Measurements from ENCODE around the gene RLF. TPM values are rescaled to one million over a fixed set of nuclear protein-coding genes. Genes with fewer than 3 reads are reported as not detected.

The RLF gene
- total RNA-seq, 1 experiment from 2014 or later, result 15.7 TPM

DNA sequence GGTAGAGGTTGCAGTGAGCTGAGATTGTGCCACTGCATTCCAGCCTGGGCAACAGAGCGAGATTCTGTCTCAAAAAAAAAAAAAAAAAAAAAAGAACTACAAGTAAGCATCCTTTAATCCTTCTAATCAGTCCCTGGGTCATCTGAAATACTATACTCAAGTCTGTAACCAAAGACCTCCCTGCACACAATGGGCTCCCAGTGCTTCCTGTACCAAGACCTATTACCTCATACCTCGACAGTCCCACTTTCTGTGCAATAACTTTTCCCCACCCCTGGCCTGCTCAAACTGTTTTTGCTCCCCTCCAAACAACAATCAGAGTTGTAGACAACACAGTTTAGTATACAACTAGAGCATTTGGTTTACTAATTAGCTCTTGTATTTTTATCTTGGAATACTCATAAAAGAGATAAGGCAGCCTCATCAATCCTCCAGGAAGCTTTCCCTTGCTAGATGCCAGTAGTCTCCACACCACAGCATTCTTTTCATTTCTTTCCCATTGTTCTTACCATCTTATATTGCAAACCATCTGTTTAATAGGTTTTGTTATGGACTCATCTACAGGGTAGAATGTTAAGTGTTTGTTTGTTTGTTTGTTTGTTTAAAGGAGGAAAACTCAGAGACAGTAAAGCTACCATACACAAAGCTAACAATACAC is 19.2 kb upstream of the RLF start:
- in situ Hi-C loops (cut with HindIII; ENCODE audit: low pct_unique_long_range_greater_than_20kb, low sequenced_read_pairs) (no loop called here), intact Hi-C loops (cut with micrococcal nuclease; ENCODE audit: unreplicated experiment) (loop anchor here (5.0 kb wide), 1 partner anchor 260 kb away; no protein-coding TSS in a partner anchor)
- no peaks in the 10 kb centered on the region for H3K36me3 ChIP-seq (ENCODE audit: control insufficient read depth, insufficient read depth, low read length)
- ChIA-PET POLR2A (no interaction called here), CTCF (interaction anchor here (0.6 kb wide), 2 partner anchors 11 to 72 kb away, joined by 3 to 4 read pairs; no protein-coding TSS in a partner anchor)
- peaks cover 14% of the 10 kb centered on the region for H3K4me1 ChIP-seq (ENCODE audit: control insufficient read depth, insufficient read depth, low read length)
- TF ChIP-seq TCF7L2 (IDR thresholded peaks at IDR 0.05; ENCODE audit: low read depth, low read length) (no peak), POLR2AphosphoS5 (IDR thresholded peaks at IDR 0.05; ENCODE audit: low read depth, low read length) (no peak), SIN3A (IDR thresholded peaks at IDR 0.05; ENCODE audit: borderline replicate concordance, insufficient read depth, low read depth, low read length) (no peak), REST (IDR thresholded peaks at IDR 0.05; ENCODE audit: insufficient read depth in 1 of 2, low read depth in 2 of 2, low read length in 1 of 2) (no peak)
- TF ChIP-seq, protein P1, sequence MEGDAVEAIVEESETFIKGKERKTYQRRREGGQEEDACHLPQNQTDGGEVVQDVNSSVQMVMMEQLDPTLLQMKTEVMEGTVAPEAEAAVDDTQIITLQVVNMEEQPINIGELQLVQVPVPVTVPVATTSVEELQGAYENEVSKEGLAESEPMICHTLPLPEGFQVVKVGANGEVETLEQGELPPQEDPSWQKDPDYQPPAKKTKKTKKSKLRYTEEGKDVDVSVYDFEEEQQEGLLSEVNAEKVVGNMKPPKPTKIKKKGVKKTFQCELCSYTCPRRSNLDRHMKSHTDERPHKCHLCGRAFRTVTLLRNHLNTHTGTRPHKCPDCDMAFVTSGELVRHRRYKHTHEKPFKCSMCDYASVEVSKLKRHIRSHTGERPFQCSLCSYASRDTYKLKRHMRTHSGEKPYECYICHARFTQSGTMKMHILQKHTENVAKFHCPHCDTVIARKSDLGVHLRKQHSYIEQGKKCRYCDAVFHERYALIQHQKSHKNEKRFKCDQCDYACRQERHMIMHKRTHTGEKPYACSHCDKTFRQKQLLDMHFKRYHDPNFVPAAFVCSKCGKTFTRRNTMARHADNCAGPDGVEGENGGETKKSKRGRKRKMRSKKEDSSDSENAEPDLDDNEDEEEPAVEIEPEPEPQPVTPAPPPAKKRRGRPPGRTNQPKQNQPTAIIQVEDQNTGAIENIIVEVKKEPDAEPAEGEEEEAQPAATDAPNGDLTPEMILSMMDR (IDR thresholded peaks at IDR 0.05), result no peak
- H3K4me3 ChIP-seq (ENCODE audit: low read depth in 2 of 2, low read length in 2 of 2), result no peak overlapping the region
- H3K9me3 ChIP-seq (ENCODE audit: control insufficient read depth, insufficient read depth, low read depth, low read length), result no peaks in the 10 kb centered on the region
- ATAC-seq (no peak), DNase-seq (ENCODE audit: low read depth, low spot score) (no peak)
- H3K27ac ChIP-seq (ENCODE audit: low read length), result no peak overlapping the region
- peaks cover 23% of the 10 kb centered on the region for H3K27me3 ChIP-seq (ENCODE audit: control insufficient read depth, insufficient read depth, low read length)
- BruUV-seq (replicated peaks), result no TSS peak

GRCh38 chr1:40143891-40144575 is 17.2 kb upstream of the RLF start:
- DNase-seq (ENCODE audit: low read depth, low spot score) (peak; percentile 43), ATAC-seq (peak; percentile 95)
- Histone ChIP-seq H3K27ac (ENCODE audit: low read length) (no peak overlapping the region), H3K36me3 (ENCODE audit: control insufficient read depth, insufficient read depth, low read length) (no peaks in the 10 kb centered on the region), H3K4me1 (ENCODE audit: control insufficient read depth, insufficient read depth, low read length) (peaks cover 14% of the 10 kb centered on the region), H3K9me3 (ENCODE audit: control insufficient read depth, insufficient read depth, low read depth, low read length) (no peaks in the 10 kb centered on the region), H3K4me3 (ENCODE audit: low read depth in 2 of 2, low read length in 2 of 2) (no peak overlapping the region), H3K27me3 (ENCODE audit: control insufficient read depth, insufficient read depth, low read length) (peaks cover 26% of the 10 kb centered on the region)
- ChIA-PET POLR2A (no interaction called here), CTCF (interaction anchor here (0.6 to 2.1 kb wide), 25 partner anchors 8 to 1267 kb away, joined by 3 to 37 read pairs (median 4); no protein-coding TSS in a partner anchor)
- intact Hi-C loops (cut with micrococcal nuclease; ENCODE audit: unreplicated experiment), result loop anchor here (5.0 kb wide), 1 partner anchor 258 kb away; no protein-coding TSS in a partner anchor
- no TSS peak for BruUV-seq (replicated peaks)
- in situ Hi-C loops (cut with HindIII; ENCODE audit: low pct_unique_long_range_greater_than_20kb, low sequenced_read_pairs), result no loop called here
- TF ChIP-seq, protein P1 (IDR thresholded peaks at IDR 0.05), result peak; percentile 84
- TF ChIP-seq SIN3A (IDR thresholded peaks at IDR 0.05; ENCODE audit: borderline replicate concordance, insufficient read depth, low read depth, low read length), result no peak
